ENCODE data around the gene CACNA2D2.

Gene CACNA2D2

GRCh38 chr3:50322115-50322385, 181.4 kb downstream of the CACNA2D2 start:
- Mint-ChIP-seq H3K27me3 (no peaks in the 10 kb centered on the region), H3K27ac (peak overlapping the region; percentile 98), H3K9me3 (no peaks in the 10 kb centered on the region), H3K4me3 (peak overlapping the region; percentile 83), H3K36me3 (ENCODE audit: low read depth) (peaks cover 61% of the 10 kb centered on the region), H3K4me1 (ENCODE audit: low read depth) (peaks cover 49% of the 10 kb centered on the region)
- DNase-seq, result no peak

DNA sequence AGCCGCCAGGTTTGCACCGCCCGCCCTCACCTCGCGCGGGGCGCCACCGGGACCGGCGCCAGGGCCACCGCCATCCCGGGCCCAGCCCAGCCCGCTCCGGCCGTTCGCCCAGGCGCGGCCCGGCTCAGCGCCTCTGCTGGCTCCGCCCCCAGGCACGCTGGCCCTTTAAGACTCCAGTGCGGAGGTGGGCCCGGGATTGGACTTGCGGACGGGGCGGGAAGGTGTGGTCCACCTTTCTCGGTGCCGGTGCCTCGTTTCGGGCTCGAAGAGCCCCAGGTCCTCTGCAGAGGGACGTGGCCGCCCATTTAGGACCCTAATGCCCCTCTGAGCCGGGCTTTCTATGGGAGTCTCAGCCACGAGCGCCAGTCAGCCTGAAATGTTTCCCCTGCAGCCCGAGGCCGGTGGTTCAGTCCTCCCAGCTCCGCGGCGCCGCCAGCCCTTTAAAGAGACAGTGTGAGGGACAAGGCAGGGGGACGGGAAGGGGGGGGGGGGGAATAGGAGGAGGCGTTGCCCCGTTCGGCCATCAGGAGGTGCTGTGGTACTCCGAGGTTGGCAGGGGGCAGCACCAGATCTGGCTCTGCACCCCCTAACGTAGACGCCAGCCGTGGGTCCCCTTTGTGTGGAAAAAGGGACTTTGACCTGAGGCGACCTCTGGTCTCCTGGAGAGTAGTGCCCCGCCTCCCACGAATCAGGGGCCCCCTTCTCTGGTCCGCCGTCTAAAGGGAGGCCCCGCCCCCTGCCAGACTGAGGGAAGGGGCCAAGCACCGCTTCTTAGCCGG, 181.9 kb downstream of the CACNA2D2 start:
- Mint-ChIP-seq H3K27me3 (no peaks in the 10 kb centered on the region), H3K4me1 (ENCODE audit: low read depth) (peaks cover 50% of the 10 kb centered on the region), H3K36me3 (ENCODE audit: low read depth) (peaks cover 59% of the 10 kb centered on the region), H3K9me3 (no peaks in the 10 kb centered on the region), H3K4me3 (peak overlapping the region; percentile 83), H3K27ac (peak overlapping the region; percentile 98)
- DNase-seq, result peak; percentile 94

- Mint-ChIP-seq H3K27ac (peak overlapping the region; percentile 87), H3K9me3 (no peaks in the 10 kb centered on the region), H3K4me3 (peak overlapping the region; percentile 88), H3K36me3 (ENCODE audit: low read depth) (peaks cover 57% of the 10 kb centered on the region), H3K4me1 (ENCODE audit: low read depth) (peaks cover 50% of the 10 kb centered on the region), H3K27me3 (no peaks in the 10 kb centered on the region)
- no peak for DNase-seq
Observed at GRCh38 chr3:50320853-50321335, 182.5 kb downstream of the CACNA2D2 start.

DNA sequence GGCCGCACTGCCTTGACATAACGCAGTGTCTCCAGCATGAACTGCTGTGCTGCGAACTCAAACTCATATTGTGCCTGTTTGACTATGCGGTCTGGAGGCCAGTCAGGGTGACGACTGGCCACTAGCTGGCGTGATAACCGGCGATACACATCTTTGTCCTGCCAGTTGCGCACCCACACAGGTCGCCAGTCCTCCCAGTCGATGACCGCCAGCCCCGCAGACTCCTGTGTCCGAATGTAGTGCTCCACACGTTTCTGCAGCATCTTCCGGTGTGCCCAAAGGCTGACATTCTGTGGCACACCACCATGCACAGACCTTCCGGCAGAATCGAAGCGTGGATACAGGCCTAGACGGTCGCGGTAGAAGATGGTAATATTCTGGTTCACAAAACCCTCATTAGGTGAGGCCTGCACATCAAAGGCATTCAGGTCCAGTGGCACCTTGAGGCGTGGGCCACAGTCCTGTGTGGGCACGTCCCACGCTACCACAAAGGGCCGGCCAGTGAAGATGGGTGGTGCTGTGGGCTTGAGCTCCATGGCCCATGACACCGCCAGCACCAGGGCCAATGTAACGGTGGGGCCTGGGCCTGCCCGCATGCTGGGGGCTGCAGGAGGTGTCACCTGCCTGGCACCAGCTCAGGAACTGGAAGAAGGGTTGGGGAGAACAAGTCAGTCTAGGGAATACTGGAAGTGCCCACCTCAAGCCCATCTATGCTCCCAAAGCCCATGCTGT, 183.4 kb downstream of the CACNA2D2 start:
- H3K27ac Mint-ChIP-seq, result peak overlapping the region; percentile 57
- no peaks in the 10 kb centered on the region for H3K27me3 Mint-ChIP-seq
- DNase-seq, result no peak
- H3K9me3 Mint-ChIP-seq, result no peaks in the 10 kb centered on the region
- peaks cover 49% of the 10 kb centered on the region for H3K36me3 Mint-ChIP-seq (ENCODE audit: low read depth)
- peak overlapping the region; percentile 88 for H3K4me3 Mint-ChIP-seq
- peaks cover 53% of the 10 kb centered on the region for H3K4me1 Mint-ChIP-seq (ENCODE audit: low read depth)

GRCh38 chr3:50319181-50319893, 184.1 kb downstream of the CACNA2D2 start:
- H3K27me3 Mint-ChIP-seq, result no peaks in the 10 kb centered on the region
- H3K27ac Mint-ChIP-seq, result no peak overlapping the region
- no peak for DNase-seq
- peaks cover 42% of the 10 kb centered on the region for H3K36me3 Mint-ChIP-seq (ENCODE audit: low read depth)
- peaks cover 48% of the 10 kb centered on the region for H3K4me1 Mint-ChIP-seq (ENCODE audit: low read depth)
- H3K9me3 Mint-ChIP-seq, result no peaks in the 10 kb centered on the region
- H3K4me3 Mint-ChIP-seq, result no peak overlapping the region

- Mint-ChIP-seq H3K9me3 (no peaks in the 10 kb centered on the region), H3K27me3 (no peaks in the 10 kb centered on the region), H3K4me1 (ENCODE audit: low read depth) (peaks cover 48% of the 10 kb centered on the region), H3K36me3 (ENCODE audit: low read depth) (peaks cover 35% of the 10 kb centered on the region), H3K4me3 (no peak overlapping the region), H3K27ac (peak overlapping the region; percentile 22)
- no peak for DNase-seq
Observed at GRCh38 chr3:50318615-50319014, 184.8 kb downstream of the CACNA2D2 start.

DNA sequence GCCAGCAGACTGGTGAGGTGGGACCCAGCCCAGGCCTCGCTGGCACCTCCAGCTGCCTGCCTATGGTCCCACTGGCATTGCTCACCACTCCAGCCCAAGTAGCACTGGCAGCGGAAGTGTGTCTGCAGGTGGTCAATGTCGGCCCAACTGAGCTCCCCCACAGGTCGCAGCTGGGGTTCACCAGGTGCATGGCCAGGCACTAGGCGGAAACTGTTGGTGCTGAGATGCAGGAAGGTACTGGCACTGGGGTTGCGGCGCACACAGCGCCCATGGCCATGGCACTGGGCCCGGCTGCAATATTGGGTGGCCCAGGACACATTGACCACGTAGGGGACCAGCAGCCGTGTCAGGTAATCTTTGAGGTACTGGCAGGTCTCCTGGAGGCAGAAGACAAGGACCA, 185.3 kb downstream of the CACNA2D2 start:
- H3K4me3 Mint-ChIP-seq, result no peak overlapping the region
- no peak for DNase-seq
- no peaks in the 10 kb centered on the region for H3K9me3 Mint-ChIP-seq
- peaks cover 48% of the 10 kb centered on the region for H3K4me1 Mint-ChIP-seq (ENCODE audit: low read depth)
- no peaks in the 10 kb centered on the region for H3K27me3 Mint-ChIP-seq
- no peak overlapping the region for H3K27ac Mint-ChIP-seq
- H3K36me3 Mint-ChIP-seq (ENCODE audit: low read depth), result peaks cover 34% of the 10 kb centered on the region

GRCh38 chr3:50317300-50317699, 186.1 kb downstream of the CACNA2D2 start:
- DNase-seq, result no peak
- Mint-ChIP-seq H3K4me3 (no peak overlapping the region), H3K36me3 (ENCODE audit: low read depth) (peaks cover 34% of the 10 kb centered on the region), H3K9me3 (no peaks in the 10 kb centered on the region), H3K27ac (no peak overlapping the region), H3K4me1 (ENCODE audit: low read depth) (peaks cover 46% of the 10 kb centered on the region), H3K27me3 (no peaks in the 10 kb centered on the region)

- Mint-ChIP-seq H3K27ac (peak overlapping the region; percentile 80), H3K9me3 (no peaks in the 10 kb centered on the region), H3K27me3 (no peaks in the 10 kb centered on the region), H3K4me1 (ENCODE audit: low read depth) (peaks cover 42% of the 10 kb centered on the region), H3K4me3 (no peak overlapping the region), H3K36me3 (ENCODE audit: low read depth) (peaks cover 34% of the 10 kb centered on the region)
- DNase-seq, result peak; percentile 74
Observed at GRCh38 chr3:50316657-50317242, 186.7 kb downstream of the CACNA2D2 start.

GRCh38 chr3:50314816-50315215, 188.6 kb downstream of the CACNA2D2 start:
- H3K9me3 Mint-ChIP-seq, result no peaks in the 10 kb centered on the region
- H3K27me3 Mint-ChIP-seq, result no peaks in the 10 kb centered on the region
- no peak overlapping the region for H3K4me3 Mint-ChIP-seq
- H3K27ac Mint-ChIP-seq, result no peak overlapping the region
- DNase-seq, result no peak
- peaks cover 30% of the 10 kb centered on the region for H3K36me3 Mint-ChIP-seq (ENCODE audit: low read depth)
- peaks cover 33% of the 10 kb centered on the region for H3K4me1 Mint-ChIP-seq (ENCODE audit: low read depth)

DNA sequence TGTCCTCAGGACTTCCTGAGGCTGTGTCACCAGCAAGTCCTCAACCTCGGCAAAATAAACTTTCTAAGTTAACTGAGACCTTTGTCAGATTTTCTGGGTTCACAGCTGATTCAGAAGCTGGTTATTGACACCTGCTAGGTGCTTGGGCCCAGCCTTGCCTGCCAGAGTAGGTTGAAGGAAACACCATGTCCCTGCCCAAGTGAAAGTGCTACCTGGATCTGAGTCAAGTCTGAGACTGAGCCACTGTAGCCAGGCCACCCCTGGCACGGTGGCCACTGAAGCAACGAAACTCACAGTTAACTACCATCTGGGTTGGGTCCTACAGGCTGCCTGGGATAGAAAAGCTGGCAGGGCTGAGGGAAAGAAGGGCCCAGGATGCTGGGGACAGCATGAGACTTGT, 189.1 kb downstream of the CACNA2D2 start:
- DNase-seq, result no peak
- Mint-ChIP-seq H3K4me3 (no peak overlapping the region), H3K4me1 (ENCODE audit: low read depth) (peaks cover 28% of the 10 kb centered on the region), H3K27me3 (no peaks in the 10 kb centered on the region), H3K9me3 (no peaks in the 10 kb centered on the region), H3K36me3 (ENCODE audit: low read depth) (peaks cover 30% of the 10 kb centered on the region), H3K27ac (no peak overlapping the region)
